Activated CD4-positive, alpha-beta T cell treated with anti-CD3 and anti-CD28 coated beads for 1 hour (primary cell): ENCODE data around the gene GALNT18.

Experiments used
- DNase-seq: peaks from one replicate; pipeline ENCODE4 v3.0.0-alpha.2; 2020

Gene GALNT18

DNA sequence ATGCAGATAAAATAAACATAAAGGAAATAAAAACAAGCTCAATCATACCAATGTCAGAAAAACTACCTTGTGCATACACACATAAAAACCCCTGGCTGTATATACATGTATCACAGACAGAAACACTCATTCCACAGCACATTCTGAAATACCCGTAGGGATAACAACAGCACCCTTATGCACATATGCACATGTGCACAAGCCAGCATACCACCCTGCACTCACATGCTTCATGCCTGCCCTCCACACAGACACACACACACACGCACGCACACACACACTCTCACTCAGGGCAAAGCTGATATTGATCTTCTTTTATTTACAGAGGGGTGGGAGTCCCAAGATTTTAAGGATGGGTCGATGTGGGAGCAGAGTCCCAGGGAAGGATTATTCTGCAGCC is 360.9 kb downstream of the GALNT18 start:
- DNase-seq: no peak

GRCh38 chr11:11253995-11254394 is 367.8 kb downstream of the GALNT18 start:
- DNase-seq: no peak

- no peak for DNase-seq
Observed at GRCh38 chr11:11253497-11253896, 368.3 kb downstream of the GALNT18 start.

DNA sequence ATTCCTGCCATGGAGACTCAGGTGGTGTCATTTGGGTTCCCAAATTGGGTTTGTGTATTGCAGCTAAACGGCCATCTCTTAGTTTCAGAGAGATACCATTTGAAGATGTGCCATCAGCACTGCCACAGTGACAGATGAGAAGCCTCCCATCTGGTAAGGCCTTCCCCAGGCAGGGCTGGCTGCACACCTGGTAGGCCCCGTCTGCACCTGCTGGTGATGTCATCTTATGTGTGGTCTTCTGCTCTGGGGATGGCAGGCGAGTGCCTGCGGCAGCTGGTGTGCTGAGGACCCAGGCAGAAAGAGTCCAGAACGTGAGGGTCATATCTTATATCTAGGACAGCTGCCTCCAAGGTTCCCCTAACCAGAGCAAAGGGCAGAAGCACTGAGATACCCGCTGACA is 369.4 kb downstream of the GALNT18 start:
- no peak for DNase-seq

DNA sequence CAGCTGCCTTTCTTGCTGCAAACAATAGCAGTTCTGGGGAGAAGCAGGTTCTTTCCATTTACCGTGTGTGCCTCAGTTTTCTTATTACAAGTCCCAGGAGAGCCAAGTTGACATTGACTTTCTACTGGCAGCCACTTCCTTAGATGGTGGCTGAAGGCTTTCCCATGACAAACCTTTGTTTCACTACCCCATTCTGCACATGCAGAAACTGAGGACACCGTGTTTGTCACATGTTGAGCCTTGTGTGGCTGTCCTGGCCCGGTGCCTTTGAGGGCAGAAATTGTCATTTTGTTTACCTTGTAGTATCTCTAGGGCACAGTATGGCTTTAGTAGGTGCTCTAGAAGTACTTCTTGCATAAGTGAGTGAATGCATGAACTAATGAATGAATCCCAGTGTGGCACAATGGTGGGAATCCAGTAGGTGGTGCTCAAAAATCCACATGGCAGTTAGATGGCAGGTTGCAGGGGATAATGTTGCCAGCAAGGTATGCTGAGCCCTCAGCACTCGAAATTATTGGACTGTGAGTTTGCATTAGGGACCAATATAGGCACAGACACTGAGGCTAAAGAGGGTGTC is 370.3 kb downstream of the GALNT18 start:
- no peak for DNase-seq

DNA sequence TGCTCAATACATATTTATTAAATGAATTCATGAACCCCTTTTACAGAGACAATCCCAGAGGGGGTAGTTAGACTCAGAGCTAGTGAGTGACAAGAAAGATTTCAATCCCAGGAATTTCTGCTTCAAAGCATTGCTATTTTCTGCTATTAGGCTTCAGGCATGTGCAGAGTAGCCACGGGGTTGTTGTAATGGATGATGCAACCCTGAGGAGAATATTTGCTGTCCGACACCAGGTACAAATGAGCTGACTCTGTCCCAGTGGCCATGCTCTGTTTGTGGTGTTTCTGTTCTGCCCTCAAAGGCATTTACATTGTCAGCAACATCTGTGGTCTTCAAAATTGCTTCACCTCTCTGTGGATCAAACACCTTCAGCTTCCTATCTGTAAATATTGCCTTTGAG is 371.3 kb downstream of the GALNT18 start:
- no peak for DNase-seq

DNA sequence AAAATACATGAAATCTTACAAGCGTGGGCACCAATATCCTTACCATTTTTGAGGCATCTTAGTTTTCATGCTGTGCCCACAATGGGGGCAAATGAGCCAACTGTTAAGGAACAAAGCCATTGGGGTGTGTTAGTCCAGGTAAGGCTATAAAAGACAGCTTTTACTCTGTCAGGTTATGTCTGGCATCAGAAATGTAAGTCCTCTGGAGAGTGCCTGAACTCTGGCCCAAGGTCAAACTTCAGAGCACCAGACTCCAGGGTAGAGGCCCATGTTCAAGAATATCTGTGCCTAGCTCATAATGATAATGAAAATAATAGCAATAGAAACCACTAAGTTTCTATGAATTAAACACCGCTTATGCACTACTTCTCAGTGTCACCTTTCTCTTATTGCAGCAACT is 374.2 kb downstream of the GALNT18 start:
- no peak for DNase-seq

DNA sequence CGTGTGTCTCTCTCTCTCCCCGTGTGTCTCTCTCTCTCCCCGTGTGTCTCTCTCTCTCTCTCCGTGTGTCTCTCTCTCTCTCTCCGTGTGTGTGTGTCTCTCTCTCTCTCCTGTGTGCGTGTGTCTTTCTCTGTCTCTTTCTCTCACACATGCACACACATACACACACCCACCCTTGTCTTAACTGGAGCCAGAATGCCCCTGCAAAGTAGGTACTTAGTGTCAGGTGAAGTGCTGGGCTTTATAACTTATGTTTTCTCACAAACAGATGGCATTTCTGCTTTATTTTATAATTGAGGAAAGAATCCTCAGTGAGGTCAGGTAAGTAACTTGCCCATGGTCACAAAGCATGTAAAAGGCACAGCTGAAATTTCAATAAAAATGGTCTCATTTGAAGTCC is 374.7 kb downstream of the GALNT18 start:
- no peak for DNase-seq

GRCh38 chr11:11246166-11246565 is 375.6 kb downstream of the GALNT18 start:
- DNase-seq: no peak

GRCh38 chr11:11245453-11245852 is 376.4 kb downstream of the GALNT18 start:
- no peak for DNase-seq

DNA sequence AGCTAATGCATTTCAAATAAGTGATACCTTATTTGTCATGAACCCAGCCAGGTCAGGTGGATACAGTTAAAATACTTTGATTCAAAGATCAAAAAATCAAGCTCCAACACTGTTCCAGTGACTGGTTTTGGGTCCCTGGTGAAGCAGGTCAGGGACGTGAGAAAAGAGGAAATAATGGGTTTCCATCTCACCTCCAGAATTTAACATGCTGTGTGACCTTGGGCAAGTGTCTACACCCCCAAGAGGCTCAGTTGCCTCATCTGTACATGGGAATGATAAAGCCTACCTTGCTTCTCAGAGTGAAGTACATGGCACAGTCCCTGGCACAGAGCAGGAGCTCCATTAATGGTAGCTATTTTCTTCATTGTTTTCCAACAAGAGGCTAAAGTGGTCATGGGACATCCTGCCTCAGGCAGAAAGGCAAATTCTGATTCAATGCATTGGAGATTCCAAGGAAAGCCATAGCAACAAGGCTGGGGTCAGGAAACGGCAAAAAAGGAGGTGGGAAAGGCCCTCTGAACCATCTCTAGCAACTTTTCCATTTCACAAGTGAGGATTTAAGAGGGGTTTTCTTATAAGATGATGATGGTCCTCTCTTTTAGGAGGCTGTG is 377.2 kb downstream of the GALNT18 start:
- DNase-seq: no peak

DNA sequence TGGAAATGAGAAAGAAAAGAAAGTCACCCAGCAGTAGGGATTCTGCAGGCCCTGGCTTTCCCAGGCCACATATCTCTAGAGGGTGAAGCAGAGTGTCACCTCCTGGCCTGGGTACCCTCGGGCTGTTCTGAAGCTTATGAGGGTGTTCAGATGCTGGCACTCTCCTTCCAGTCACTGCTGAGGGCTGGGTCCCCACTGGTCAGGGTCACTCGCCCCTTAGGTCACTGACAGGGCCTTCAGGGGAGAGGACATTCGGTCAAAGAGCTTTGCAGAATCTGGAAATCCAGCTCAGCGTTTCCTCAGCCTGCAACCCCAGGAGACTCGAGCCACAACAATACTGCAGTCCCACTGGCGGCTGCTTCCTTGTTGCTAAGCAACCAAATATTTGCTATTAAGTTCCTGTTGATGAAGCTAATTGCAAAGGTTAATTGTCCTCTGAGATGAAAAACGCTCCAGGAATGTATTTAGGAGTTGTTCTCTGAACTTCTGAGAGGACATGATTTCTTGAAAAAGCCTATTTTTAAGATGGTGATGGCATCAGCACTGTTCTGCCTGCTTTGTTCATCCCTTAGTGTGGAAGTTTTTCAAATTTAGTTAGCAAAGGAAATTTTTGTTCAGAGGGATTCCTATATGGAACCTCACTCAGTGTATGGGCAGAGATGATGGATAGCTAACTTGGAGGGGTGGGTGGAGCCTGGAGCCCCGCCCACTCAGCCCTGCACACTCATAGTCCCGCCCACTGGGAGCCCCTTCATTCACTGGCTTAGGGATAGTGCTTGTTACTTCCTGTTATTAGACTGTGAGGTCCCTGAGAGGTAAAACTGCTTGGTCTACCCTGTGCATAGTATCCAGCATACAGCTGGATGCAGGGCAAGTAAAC is 378.0 kb downstream of the GALNT18 start:
- DNase-seq: no peak

- DNase-seq: no peak
Observed at GRCh38 chr11:11243209-11243589, 378.6 kb downstream of the GALNT18 start.

DNA sequence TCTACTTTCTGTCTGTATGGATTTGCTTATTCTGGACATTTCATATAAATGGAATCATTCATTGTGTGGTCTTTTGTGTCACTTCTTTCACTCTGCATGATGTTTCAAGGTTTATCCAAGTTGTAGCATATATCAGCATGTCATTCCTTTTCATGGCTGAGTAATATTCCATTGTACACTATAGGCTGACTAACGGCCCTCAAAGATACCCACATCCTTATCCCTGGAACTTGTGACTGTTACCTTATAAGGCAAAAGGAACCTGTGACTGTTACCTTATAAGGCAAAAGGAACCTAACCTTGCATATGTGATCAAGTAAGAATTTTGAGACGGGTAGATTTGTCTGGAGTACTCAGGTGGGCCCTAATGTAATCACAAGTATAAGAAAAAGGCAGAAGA is 380.5 kb downstream of the GALNT18 start:
- no peak for DNase-seq

DNA sequence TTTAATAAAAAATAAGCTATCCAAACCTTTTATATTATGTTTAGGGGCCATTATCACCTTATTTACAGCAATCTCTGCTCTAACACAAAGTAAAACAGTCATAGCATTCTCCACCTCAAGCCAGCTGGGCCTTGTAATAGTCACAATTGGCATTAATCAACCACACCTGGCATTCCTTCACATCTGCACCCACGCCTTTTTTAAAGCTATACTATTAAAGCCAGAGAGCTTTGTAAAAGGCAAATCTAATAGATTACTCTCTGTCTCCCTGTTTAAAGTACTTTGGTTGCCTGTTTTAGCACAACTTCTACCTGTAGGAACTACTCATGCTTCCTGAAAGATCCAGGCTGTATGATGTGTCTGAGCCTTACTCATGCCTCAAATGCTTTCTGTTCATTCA is 381.8 kb downstream of the GALNT18 start:
- no peak for DNase-seq

DNA sequence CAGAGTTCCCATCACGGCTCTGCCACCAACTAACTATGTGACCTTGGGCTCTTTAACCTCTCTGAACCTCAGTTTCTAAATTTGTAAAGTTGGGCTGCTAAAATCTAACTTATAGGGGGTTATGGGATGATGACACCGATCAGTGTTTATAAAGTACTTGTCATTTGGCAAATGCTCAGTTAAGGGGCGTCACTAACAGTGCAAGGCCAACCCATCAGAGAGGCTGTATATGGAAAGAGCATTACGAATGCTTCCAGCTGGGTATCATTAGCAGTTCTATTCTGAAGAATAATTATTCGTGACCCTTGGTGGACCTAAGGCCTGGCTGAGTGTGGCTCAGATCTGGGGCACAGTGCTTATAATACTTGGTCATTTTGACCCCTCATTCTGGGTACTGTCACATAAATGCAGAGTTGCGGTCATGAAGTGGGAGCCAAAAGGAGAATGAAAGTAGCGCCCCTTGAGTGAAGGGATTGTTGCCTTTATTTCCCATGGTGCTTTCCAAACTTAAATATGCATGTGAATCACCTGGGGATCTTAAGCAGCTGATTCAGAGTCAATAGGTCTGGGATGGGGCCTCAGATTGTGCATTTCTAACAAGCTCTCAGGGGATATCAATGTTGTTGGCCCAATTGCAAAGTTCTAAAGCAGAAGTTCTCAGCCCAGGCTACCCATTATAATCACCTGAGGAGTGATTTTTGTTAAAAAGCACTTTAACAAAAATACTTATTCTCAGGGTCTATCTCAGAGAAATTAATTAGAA is 384.6 kb downstream of the GALNT18 start:
- no peak for DNase-seq

GRCh38 chr11:11236498-11237059 is 385.2 kb downstream of the GALNT18 start:
- DNase-seq: no peak

DNA sequence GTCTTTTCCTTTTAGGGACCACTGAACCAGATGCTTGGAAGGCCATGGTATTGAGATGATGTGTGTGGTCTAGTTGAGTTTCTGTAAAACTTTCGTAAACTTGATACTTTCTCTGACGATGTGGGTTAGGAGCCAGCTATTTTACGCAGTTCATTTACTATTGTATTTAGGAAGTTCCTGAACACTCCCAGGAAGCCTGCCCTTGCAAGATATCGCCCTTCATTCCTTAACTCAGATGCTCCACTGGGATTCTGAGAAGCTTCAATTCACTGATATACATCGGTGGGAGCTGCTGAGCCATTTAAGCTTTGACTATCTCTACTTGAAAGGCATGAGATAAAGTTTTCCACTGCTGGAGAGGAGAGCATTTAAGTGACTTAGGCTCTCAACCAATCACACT is 390.0 kb downstream of the GALNT18 start:
- no peak for DNase-seq

GRCh38 chr11:11230802-11231562 is 390.8 kb downstream of the GALNT18 start:
- no peak for DNase-seq

DNA sequence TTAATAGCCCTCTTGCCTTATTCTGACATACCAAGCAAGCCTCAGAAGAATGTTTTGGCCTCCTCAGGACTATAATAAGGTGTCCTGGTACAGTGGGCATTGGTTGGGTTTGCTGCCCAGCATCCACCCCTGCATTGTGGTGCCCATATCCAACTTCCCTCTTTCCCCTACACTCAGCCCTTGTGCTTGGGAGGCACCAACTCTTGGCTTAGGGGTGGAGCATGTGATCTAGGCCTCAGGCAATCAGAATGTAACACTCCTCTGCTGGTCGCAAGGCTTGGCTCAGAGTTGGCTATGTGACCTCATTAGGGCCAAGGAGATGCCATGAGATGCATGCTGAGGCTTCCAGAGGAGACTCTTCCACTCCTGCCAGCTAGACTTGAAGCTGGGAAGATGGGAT is 391.7 kb downstream of the GALNT18 start:
- DNase-seq: no peak

DNA sequence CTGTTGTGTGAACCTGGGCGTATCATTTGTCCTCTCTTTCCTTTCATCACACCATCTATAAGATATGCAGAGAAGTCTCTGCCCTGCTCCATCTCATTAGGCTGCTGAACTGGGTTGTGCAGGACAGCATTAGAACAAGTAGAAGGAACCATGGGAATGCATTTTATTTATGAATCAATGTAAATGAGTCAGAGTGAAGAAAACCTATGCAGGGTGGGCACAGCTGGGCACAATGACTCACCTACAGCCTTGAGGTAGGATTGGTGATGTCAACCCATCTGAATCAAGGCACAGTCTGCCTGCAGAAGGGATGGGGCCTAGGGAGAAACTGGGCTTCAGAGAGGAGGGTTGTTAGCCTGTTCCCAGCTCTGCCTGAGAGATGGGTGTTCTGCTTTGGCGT is 392.2 kb downstream of the GALNT18 start:
- no peak for DNase-seq

DNA sequence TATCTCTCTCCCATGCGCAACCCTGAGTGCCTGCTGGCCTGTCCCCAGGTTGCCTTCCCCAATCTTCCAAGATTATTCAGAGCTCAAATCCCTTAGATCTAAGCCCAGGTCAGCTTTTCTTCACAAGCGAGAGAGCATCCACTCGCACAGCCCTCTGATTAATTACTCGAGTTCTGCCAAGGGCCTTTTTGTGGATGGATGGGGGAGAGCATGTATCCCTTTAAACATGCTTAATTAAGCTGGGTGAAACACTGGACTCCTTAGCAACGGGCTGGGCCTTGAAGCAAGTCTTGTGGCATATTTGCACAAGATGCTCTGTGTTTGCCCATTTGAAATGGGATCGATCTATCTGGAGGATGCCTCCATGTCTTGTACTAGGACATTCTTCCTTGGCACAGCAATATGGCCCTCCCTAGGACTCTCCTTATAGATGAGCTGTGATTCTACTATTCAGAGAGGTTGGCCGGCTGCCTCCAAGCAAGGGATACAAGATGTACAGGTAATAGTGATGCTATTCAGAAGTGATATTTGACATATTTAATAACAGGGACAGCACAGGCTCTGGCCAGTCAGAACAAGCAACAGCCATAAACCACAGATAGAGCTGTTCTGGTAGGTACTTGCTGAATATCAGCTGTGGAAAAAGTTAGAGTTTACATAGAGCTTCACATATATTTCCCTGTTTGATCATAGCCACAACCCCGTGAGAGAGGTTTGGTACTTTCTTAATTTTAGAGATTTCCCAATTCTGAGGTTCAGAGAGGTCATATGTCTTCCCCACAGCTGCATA is 394.3 kb downstream of the GALNT18 start:
- DNase-seq: no peak
